Thymus (tissue), 11 donors: ENCODE results near the gene PEX16. TPM values are rescaled to one million over a fixed set of nuclear protein-coding genes. Genes with fewer than 3 reads are reported as not detected.
A peak's percentile ranks its signal among the peaks of the same experiment; 100 is the strongest.

Experiments used
- DNase-seq, 9 donors: peaks; one replicate each; pipeline ENCODE4 v3.0.0-alpha.2; 2013; ENCODE audit warnings: low spot score in 9 of 9, low read depth in 6 of 9, missing footprints in 1 of 9
- H3K27ac ChIP-seq, 2 donors: one replicate each; pipeline ENCODE4 v1.5.1; 2013; ENCODE audit warnings: control low read depth in 1 of 2, low read depth in 1 of 2, low read length in 1 of 2, mild to moderate bottlenecking in 1 of 2, moderate library complexity in 1 of 2
- H3K27me3 ChIP-seq, 2 donors: one replicate each; pipeline ENCODE4 v1.5.1; 2013; ENCODE audit warnings: low read length in 1 of 2; ENCODE audit not compliant: control insufficient read depth in 2 of 2, insufficient read depth in 1 of 2
- H3K36me3 ChIP-seq, 2 donors: one replicate each; pipeline ENCODE4 v1.5.1; 2013; ENCODE audit warnings: low read length in 1 of 2, mild to moderate bottlenecking in 1 of 2, moderate library complexity in 1 of 2; ENCODE audit not compliant: control insufficient read depth in 2 of 2, insufficient read depth in 2 of 2
- H3K4me1 ChIP-seq, 2 donors: one replicate each; pipeline ENCODE4 v1.5.1; 2013; ENCODE audit warnings: low read length in 2 of 2; ENCODE audit not compliant: control insufficient read depth in 2 of 2, insufficient read depth in 2 of 2
- H3K4me3 ChIP-seq, 2 donors: one replicate each; pipeline ENCODE4 v1.5.1; 2013; ENCODE audit warnings: low read length in 2 of 2, control low read depth in 1 of 2, mild to moderate bottlenecking in 1 of 2
- H3K9me3 ChIP-seq, 2 donors: one replicate each; pipeline ENCODE4 v1.5.1; 2013; ENCODE audit warnings: low read length in 1 of 2, mild to moderate bottlenecking in 1 of 2; ENCODE audit not compliant: control insufficient read depth in 2 of 2, insufficient read depth in 1 of 2
- WGBS: extraction: QIAGEN DNeasy Blood & Tissue Kit; methylation state at CpG from one replicate; pipeline ENCODE4 v1.1.7; 2013; 5-methylcytosine and 5-hydroxymethylcytosine counted together
- polyA plus RNA-seq: library from polyadenylated mRNA; stranded (reverse); fragments of 200-250 nt; gene quantifications from one replicate; pipeline ENCODE4 v1.2.3, GENCODE V29; 2013
- total RNA-seq: library from RNA; stranded (reverse); fragments of 120-200 nt; gene quantifications from one replicate; pipeline ENCODE4 v1.2.4, GENCODE V29; 2013
- donor health status: healthy.

Gene PEX16
- total and polyA plus RNA-seq, 2 donors: 29.6 to 46.0 TPM

DNA sequence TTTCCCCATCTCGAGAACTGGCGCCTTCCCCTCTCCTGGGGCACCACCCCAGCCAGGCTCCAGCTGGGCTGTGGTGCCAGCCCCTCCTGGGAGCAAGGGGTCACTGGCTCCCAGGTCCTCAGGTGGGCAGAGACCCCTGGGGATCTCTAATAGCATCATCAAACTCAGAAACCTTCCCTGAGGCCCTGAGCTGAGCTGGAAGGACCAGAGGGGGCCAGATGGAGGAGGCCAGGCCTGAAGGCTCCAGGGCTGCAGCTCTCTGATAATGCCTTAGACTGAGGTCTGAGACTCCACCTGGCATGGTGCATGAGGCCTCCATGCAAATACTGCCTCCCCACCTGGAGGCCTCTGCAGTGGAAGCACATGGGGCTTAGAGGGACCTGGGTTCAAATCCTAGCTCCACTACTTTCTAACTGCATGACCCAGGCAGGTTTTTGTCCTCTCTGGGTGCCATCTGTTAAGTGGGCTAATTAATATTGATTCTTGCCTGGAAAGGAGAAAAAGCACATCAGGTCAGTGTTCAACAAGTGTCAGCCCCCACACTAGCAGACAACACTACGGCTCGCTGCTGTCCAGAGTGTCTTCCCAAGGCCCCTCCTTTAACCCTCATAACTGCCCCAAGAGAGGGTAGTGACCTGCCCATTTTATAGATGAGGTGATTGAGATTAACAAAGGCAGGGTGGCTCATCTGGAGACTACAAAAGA is 30.7 kb downstream of the PEX16 start:
- Histone ChIP-seq H3K4me1 (peaks cover 8 to 11% of the 10 kb centered on the region in 2 donors), H3K4me3 (no peak overlapping the region), H3K27me3 (peaks cover 8 to 53% of the 10 kb centered on the region in 2 donors), H3K36me3 (peaks cover under 1 to 3% of the 10 kb centered on the region in 2 donors), H3K9me3 (peaks cover 0 to 3% of the 10 kb centered on the region in 2 donors), H3K27ac (no peak overlapping the region)
- WGBS: 91% methylated on average over 4 of the region's 4 CpGs
- no peak for DNase-seq

DNA sequence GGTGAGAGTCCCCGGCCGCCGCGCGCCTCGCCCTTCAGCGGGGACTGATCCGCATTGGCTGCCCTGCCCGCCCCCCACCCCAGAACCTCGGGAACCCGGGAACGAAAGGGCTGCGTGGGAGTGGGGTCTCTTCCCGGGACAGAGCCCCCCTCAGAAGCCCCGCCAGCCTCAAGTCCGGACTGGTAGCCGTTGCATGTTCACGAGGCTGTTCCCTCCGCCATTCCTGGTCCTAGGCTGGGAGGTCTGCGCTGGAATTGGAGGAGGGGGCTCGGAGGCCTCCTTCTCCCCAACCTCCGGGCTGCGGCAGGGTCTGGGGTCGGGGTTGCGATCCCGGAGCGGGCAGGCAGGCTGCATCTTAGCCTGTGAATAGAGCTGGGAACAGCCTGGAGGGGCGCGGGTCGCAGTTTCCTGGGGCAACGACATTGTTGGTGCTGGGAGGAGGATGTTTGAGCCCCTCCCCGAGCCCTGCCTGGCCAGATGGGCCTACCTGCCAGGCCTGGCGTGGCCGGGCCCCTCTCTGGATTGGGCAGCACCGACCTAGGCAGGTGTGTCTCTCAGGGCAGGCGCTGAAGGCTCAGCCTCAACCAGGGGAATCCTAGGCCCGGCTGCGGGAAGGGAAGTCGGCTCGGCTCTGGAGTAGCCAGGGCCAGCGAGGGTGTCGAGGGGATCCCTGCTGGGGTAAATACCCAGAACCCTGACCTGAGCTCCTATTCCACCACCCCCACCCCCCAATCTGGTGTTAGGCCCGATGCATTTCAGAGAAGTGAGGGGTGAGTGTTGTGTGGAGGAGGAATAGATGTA is 31.6 kb downstream of the PEX16 start:
- no peak overlapping the region for H3K27ac ChIP-seq
- H3K27me3 ChIP-seq: peaks cover 8 to 50% of the 10 kb centered on the region in 2 donors
- H3K4me1 ChIP-seq: peaks cover 8 to 11% of the 10 kb centered on the region in 2 donors
- H3K36me3 ChIP-seq: peaks cover 8% of the 10 kb centered on the region in 2 donors
- peak overlapping the region; percentile 20 to 53 for H3K4me3 ChIP-seq
- peaks cover 0 to 3% of the 10 kb centered on the region in 2 donors for H3K9me3 ChIP-seq
- 18% methylated on average over 43 of the region's 43 CpGs for WGBS
- no peak for DNase-seq

DNA sequence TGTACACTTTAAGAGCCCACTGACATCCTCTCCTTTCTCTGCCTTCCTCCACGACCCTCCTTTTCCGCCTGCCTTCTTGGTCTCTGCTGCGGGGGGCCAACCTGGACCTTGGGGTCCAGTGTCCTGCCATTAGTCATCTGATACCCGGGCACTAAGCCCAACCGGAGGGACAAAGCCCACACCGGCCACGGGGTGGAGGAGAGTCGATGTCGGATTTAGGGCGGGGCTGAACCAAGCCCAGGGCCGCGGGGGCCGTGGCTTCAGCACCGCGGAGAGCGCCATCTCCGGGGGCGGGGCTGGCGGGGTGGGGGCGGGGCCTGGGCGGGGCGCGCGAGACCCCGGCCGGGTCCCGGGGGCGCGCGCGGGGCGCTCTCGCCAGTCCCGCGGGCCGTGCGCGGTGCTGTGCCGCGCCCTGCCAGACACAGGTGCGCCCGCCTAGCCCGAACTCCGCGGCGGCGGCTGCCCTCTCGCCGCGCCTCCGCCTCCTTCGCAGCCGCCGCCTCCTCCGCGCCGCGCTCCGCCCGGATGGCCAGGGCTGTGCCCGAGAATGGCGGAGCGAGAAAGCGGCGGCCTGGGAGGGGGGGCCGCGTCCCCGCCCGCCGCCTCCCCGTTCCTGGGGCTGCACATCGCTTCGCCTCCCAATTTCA is 32.3 kb downstream of the PEX16 start, which contains the start of gene MAPK8IP1:
MAPK8IP1 (plus strand) TSS at position 378 of the 647 bp plus-strand sequence; CDS start at position 548, 170 bp downstream.
- peaks cover 0 to 3% of the 10 kb centered on the region in 2 donors for H3K9me3 ChIP-seq
- no peak within 1 kb of the TSS for H3K27ac ChIP-seq
- peaks cover 8 to 11% of the 10 kb centered on the region in 2 donors for H3K4me1 ChIP-seq
- WGBS: 2% methylated on average over 73 of the region's 73 CpGs
- H3K27me3 ChIP-seq: peaks cover 8 to 45% of the 10 kb centered on the region in 2 donors
- H3K4me3 ChIP-seq: peak within 1 kb of the TSS; percentile 20 to 53
- DNase-seq: peak in 7 of 9 donors; percentile 19 to 74 (median 59)
- peaks cover 11 to 13% of the 10 kb centered on the region in 2 donors for H3K36me3 ChIP-seq

DNA sequence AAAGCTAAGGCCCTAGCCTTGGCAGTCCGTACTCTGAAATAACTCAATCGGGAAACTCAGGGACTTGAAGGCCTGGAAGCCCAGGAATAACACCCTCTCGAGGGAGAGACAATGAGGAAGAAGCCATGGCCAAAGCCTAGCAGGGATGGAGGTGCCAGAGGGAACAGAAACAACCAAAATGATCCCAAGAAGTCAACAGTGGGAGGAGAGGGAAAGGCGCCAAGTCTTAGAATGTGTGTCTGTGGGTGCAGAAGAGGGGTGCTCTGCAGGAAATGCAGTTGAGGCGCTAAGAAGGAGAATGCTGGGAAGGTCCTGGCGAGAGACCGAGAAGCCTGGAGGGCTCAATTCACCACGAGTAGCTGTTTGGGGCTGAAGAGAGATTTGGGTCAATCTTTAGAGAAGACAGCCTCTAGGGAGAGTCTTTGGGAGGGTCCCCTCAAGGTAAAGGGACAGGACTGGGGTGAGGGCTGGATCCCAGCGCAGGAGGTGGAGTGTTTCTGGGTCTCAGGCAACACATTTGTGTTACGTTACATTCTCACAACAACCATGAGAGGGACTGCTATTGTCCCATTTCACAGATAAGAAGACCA is 33.0 kb downstream of the PEX16 start:
- WGBS: 94% methylated on average over 10 of the region's 10 CpGs
- no peak for DNase-seq
- H3K4me1 ChIP-seq: peaks cover 8 to 11% of the 10 kb centered on the region in 2 donors
- peaks cover 8 to 42% of the 10 kb centered on the region in 2 donors for H3K27me3 ChIP-seq
- H3K36me3 ChIP-seq: peaks cover 13 to 20% of the 10 kb centered on the region in 2 donors
- H3K4me3 ChIP-seq: no peak overlapping the region
- no peak overlapping the region for H3K27ac ChIP-seq
- peaks cover 0 to 3% of the 10 kb centered on the region in 2 donors for H3K9me3 ChIP-seq

DNA sequence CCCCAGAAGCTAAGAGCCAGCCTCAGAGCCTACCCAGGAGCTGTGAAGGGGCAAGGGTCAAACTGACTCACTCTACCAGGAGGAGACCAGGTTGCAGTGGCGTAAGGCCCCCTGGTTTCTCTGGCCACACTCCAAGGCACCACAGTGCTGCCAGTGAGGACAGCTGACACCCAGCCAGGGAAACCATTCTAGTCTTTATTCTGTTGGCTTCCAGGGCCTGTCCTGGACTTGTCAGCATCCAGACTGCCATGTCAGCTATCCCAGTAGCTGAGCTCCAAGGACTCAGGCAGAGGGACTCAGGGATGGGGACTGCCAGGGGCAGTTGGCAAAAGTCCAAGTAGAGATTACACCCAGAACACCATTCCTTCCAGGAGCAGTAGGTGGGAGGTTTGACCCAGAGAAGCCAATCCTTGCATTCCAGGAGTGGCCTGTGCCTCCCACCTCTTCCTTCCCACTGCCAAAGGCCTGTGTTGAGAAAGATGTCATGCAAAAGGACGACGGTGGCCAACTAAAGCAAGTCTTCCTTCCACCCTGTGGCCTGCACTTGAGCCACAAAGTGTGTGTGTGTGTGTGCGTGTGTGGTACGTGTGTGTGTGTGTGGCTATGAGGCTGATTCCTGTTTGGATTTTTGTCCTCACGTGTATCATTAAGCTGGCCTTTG is 35.8 kb downstream of the PEX16 start:
- Histone ChIP-seq H3K4me3 (no peak overlapping the region), H3K36me3 (peaks cover 24 to 25% of the 10 kb centered on the region in 2 donors), H3K27me3 (peaks cover 8 to 21% of the 10 kb centered on the region in 2 donors), H3K9me3 (peaks cover 0 to 3% of the 10 kb centered on the region in 2 donors), H3K4me1 (peaks cover 8 to 11% of the 10 kb centered on the region in 2 donors), H3K27ac (no peak overlapping the region)
- 95% methylated on average over 6 of the region's 6 CpGs for WGBS
- no peak for DNase-seq

DNA sequence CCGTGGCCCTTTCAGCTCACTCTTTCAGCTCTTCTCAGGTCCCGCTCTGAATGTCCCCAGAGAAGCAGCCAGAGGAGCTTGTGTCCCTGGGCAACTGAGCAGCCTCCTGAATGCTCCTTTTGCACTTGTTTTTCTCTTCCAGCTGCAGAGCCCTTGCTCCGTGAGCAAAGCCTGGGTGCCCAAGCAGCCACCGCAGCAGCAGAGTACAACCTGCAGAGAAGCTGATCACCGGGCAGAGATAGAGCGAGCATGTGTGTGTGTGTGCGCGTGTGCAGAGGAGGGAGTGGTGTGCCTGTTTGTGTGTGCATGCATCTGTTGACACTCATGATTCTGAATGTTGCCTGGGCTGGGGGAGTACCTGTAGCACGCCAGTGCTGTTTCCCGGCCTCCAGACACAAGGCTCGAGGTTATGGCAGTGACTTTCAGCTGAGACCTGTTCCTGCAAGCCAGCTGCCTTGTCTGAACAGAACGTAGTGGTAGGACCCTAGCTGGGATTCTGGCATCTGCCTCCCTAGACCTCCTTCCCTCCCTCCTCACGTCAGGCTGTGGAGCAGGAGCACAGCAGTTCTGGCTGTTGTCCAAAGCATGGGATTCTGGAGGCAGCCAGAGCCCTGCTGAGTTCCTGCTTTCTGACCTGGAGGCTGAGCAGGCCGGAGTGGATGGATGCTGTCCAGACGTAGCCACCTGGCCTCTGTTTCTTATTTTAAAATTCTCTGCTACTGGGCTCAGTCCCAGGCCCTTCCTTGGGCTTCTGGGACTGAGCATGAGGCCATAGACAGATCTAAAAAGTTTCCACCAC is 36.7 kb downstream of the PEX16 start:
- DNase-seq: no peak
- WGBS: 97% methylated on average over 15 of the region's 15 CpGs

DNA sequence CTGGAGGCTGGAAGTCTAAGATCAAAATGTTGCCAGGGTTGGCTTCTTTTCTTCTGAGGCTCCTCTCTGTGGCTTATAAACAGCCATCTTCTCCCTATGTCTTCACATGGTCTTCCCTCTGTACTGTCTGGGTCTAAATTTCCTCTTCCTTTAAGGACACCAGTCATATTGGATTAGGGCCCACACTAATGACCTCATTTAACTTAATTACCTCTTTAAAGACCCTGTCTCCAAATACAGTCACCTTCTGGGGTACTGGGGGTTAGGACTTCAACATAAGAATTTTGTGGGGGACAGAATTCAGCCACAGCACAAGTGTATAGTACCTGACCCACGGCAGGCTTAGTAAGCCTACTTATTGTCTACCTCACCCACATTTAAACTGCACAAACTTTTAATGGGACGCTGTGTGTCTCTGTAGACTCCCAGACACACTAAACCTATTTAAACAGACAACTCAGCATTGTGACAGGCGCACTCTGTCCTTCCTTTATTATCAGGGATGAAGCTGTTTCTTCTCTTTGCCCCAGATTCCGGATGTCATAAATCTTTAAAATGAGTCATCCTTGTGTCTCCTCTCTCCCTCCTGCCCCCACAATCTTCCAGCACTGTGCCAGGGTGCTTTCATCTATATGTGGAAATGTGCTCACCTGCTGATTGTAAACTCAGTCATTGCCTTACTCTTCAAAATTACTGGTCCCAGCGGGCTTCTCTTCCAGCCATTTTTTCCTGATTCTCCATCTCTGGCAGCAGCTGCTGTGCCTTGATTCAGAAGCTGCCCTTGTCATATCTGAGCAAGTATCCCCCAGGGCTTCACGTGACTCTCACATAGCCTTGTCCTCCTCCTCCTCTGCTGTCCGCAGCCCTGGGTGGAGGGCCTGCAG is 37.6 kb downstream of the PEX16 start:
- H3K27ac ChIP-seq: no peak overlapping the region
- 96% methylated on average over 7 of the region's 7 CpGs for WGBS

More for the DNA sequence above, 36.7 kb downstream of the PEX16 start:
- peaks cover 28 to 33% of the 10 kb centered on the region in 2 donors for H3K36me3 ChIP-seq
- peaks cover 0 to 3% of the 10 kb centered on the region in 2 donors for H3K9me3 ChIP-seq
- peaks cover 6 to 8% of the 10 kb centered on the region in 2 donors for H3K4me1 ChIP-seq
- no peak overlapping the region for H3K4me3 ChIP-seq
- H3K27ac ChIP-seq: no peak overlapping the region
- peaks cover 3 to 13% of the 10 kb centered on the region in 2 donors for H3K27me3 ChIP-seq

More for the DNA sequence above, 37.6 kb downstream of the PEX16 start:
- Histone ChIP-seq H3K9me3 (peaks cover 0 to under 1% of the 10 kb centered on the region in 2 donors), H3K27me3 (peaks cover 0 to 6% of the 10 kb centered on the region in 2 donors), H3K4me1 (peaks cover under 1 to 2% of the 10 kb centered on the region in 2 donors), H3K4me3 (no peak overlapping the region), H3K36me3 (peaks cover 28 to 33% of the 10 kb centered on the region in 2 donors)
- DNase-seq: no peak
